ENCODE measurements around the gene SCN10A.

The SCN10A gene

GRCh38 chr3:38720465-38720864 lies 95.6 kb downstream of the SCN10A start:
- DNase-seq (ENCODE audit: low spot score): no peak

GRCh38 chr3:38717355-38718240 lies 98.4 kb downstream of the SCN10A start:
- DNase-seq (ENCODE audit: low spot score): no peak

GRCh38 chr3:38713121-38713520 lies 102.9 kb downstream of the SCN10A start:
- no peak for DNase-seq (ENCODE audit: low spot score)

- DNase-seq (ENCODE audit: low spot score): peak; percentile 56
Observed at GRCh38 chr3:38711321-38711720, 104.7 kb downstream of the SCN10A start.

- DNase-seq (ENCODE audit: low spot score): no peak
Observed at GRCh38 chr3:38707730-38708129, 108.3 kb downstream of the SCN10A start.

- DNase-seq (ENCODE audit: low spot score): no peak
Observed at GRCh38 chr3:38706961-38707360, 109.1 kb downstream of the SCN10A start.

GRCh38 chr3:38702231-38702630 lies 113.8 kb downstream of the SCN10A start:
- no peak for DNase-seq (ENCODE audit: low spot score)

GRCh38 chr3:38698760-38699159 lies 117.3 kb downstream of the SCN10A start:
- DNase-seq (ENCODE audit: low spot score): no peak

- DNase-seq (ENCODE audit: low spot score): no peak
Observed at GRCh38 chr3:38698061-38698460, 118.0 kb downstream of the SCN10A start.

- no peak for DNase-seq (ENCODE audit: low spot score)
Observed at GRCh38 chr3:38696034-38696433, 120.0 kb downstream of the SCN10A start.

GRCh38 chr3:38690185-38690584 lies 125.8 kb downstream of the SCN10A start:
- DNase-seq (ENCODE audit: low spot score): no peak

GRCh38 chr3:38689774-38690173 lies 126.2 kb downstream of the SCN10A start:
- DNase-seq (ENCODE audit: low spot score): no peak

- DNase-seq (ENCODE audit: low spot score): no peak
Observed at GRCh38 chr3:38689346-38689745, 126.7 kb downstream of the SCN10A start.

- no peak for DNase-seq (ENCODE audit: low spot score)
Observed at GRCh38 chr3:38687321-38687720, 128.7 kb downstream of the SCN10A start.

GRCh38 chr3:38684546-38684945 lies 131.5 kb downstream of the SCN10A start:
- DNase-seq (ENCODE audit: low spot score): no peak

- DNase-seq (ENCODE audit: low spot score): no peak
Observed at GRCh38 chr3:38669668-38670067, 146.3 kb downstream of the SCN10A start.

- DNase-seq (ENCODE audit: low spot score): no peak
Observed at GRCh38 chr3:38662544-38662943, 153.5 kb downstream of the SCN10A start.

- DNase-seq (ENCODE audit: low spot score): no peak
Observed at GRCh38 chr3:38658841-38659240, 157.2 kb downstream of the SCN10A start.

- DNase-seq (ENCODE audit: low spot score): no peak
Observed at GRCh38 chr3:38657369-38657768, 158.6 kb downstream of the SCN10A start.

GRCh38 chr3:38655708-38656300 lies 160.2 kb downstream of the SCN10A start:
- no peak for DNase-seq (ENCODE audit: low spot score)

GRCh38 chr3:38653685-38654537 lies 162.1 kb downstream of the SCN10A start:
- no peak for DNase-seq (ENCODE audit: low spot score)

- no peak for DNase-seq (ENCODE audit: low spot score)
Observed at GRCh38 chr3:38652934-38653333, 163.1 kb downstream of the SCN10A start.
